LoVo (cell line): ENCODE measurements around the gene CRYGN.

Experiments
- DNase-seq: peaks from one replicate; pipeline ENCODE4 v3.0.0-alpha.2; 2016; ENCODE audit warnings: low spot score

Gene CRYGN

DNA sequence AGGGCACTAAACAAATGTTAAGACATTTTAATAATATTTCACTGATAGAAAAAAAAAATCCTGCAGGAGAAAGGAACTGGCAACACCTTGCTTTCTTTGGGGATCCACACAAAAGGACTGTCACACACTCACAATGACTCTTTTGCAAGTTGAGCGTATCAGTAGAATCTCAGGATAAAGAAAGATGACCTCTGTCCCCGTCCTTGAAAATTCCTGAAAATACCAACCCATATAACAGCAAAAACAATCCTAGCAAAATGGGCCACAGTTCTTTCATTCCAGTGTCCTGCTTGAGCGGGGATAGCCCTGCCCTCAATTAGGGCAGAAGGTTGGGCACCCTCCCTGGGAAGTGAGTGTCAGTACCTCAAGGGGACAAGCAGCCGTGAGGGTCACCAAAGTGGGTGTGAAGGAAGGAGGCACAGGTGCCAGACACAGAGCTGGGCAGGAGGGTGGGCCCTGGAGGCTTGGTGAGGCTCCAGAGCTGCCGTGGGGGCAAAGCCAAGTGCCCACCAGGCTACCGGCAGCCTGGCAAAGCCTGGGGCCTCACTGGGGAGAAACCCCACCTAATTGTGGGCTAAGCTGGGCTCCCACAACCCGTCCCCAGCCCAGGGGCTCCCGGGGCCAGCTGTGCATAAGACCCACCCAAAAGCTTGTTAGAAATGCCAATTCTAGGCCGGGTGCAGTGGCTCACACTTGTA, 32.9 kb downstream of the CRYGN start:
- DNase-seq: no peak

DNA sequence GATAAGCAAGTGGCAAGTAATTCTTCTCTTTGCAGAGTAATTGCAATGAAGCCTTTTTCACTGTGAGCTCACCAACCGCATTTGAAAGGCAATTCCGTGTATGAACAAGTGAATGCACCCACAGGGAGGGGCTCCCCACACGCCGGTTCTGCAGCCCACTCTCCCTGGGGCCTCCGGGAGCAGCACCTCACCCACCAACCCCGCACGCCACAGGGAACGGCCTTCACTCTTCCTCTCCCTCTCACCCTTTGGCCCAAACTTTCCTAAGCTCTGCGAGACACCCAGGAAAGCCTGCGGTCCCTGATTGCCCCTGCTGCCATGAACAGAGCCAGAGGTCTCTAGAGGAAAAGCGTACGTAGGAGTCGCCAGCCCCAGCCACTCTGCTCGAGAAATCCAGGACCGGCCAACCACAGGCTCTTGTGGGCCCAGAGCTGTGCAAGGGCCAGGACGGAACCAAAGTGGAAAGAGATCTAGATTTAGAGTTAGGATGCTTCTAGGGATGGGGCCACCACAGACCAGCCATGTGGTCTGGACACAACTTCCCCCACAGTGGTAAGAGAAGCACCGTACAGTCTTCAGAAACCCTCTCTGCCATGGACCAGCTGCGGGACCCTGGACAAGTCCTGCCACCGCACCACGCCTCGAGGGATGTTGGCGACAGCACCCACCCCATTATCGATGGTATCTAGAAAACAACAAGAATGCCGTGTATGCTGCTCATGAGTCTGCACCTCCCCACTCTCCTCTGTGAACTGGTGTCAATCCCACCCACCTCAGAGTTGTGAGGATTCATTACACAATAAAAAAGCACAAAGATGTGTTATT, 33.7 kb downstream of the CRYGN start:
- DNase-seq: no peak

DNA sequence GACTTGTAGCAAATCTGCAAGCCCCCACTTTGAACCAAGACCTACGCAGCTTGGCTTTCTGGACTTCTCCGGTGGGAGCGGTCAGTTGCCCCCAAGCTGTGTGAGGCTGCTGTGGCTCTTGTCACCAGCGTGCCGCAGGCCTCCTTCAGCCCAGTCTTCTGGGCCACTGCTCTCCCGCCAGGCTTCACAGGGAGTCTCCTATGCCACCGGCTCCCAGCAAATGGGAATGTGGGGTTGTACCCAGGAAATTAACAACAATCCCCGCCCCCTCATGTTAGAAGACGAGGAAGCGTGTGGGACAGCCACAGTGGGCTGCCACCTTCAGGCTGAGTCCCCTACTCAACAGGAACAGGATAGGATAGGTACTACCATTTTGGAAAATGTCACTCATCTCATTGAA, 34.4 kb downstream of the CRYGN start:
- no peak for DNase-seq

DNA sequence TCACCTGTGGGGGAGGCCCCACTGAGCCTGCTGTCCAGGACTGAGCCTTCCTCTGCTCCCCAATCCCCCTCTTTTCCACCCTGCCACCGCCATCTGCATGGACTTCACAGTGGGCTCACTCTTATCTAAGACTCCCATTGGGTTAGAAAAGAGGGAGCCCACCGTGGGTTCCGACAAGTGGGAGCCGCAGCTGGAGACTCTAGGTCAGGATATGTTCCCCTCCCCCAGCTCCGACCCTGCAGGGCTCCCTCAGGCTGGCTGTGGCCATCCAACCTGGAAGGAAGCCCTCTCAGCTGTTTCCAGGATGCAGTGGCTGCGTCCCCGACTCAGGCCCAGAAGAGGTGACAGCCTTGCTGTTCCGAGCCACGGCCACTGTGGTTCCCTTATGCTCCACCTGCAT, 34.9 kb downstream of the CRYGN start:
- no peak for DNase-seq

DNA sequence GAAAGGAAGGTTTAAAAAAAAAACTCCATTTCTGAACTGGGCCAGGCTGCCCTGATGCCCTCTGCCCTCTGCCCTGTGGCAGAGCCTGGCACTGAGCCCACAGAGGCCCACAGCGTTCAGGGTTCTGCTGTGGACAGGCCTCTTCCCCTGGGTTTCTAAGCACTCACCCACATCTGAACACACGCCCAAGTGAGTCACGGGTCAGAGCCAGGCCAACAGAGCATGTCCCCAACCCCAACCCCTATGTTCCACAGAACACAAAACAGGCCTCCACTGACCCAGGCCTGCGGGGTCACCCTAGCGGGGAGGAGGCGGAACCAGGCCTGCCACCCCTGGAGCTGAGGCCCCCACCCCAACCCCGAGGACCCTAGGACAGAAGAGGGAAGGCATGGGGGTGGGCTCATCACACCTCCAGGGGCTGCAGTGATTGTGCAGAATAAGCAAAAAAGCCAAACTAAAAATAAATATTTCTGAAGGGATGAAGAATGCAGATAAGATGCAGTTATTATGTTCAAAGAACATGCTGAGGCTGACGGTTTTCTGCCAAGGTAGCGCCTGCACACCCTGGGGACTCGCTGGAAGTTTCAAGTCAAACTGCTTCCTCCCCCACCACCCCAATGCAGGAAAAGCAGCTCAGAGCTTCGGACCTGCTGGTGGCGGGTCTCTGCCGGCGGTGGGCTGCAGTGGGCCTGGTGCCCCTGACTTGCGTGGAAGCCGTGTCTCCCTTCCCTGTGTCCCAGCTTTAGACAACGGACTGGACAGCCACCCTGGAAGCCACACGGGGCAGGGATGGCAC, 35.5 kb downstream of the CRYGN start:
- DNase-seq: peak; percentile 23

DNA sequence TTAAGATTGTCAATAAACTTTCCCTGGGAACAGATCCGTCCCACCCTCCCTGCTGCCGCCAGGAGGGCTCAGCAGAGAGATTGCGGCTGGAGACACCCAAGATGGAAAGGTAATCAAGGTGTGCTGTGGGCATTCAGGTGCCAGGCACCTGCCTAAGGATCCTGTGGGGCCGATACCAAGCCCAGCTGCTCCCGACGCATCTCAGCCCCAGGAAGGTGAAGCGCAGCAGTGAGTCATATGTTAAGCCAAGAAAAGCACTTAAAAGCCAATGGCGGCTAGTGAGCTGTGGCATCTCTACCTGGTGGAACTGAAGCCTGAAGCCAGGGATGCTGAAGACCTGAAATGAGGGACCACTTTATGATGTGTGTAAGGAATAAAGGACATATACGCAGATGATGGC, 36.2 kb downstream of the CRYGN start:
- DNase-seq: no peak

DNA sequence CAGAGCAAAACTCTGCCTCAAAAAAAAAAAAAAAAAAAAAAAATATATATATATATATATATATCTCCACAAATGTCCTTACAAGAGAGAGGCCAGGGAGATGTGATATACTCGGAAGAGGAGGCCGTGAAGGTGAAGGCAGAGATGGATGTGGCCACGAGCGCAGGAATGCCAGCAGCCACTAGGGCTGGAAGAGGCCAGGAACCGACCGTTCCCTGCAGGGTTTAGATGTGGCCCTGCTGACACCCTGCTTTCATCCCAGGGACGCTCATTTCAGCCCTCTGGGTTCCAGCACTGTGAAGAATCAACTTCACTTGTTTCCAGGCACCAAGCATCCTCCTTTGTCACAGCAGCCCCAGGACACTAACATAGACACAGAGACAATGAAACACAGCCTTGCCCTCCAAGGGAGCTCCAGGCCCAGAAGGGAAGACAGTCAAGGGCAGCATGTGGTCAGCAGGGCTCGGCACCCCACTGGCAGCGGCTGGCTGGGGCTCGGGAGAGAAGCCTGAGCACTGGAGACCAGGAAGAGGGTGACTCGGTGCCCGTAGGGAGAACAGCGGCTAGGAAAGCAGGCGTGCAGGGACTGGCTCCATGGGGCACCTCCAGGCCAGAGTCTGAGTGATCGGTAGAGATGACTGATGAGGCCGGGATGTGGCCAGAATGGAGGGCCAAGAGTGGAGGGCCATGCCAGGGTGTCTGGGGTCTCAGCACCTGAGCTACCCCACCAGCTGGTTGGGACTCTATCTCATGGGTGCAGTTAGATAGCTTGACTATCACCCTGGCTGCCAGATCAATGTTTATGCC, 37.7 kb downstream of the CRYGN start:
- DNase-seq: no peak

DNA sequence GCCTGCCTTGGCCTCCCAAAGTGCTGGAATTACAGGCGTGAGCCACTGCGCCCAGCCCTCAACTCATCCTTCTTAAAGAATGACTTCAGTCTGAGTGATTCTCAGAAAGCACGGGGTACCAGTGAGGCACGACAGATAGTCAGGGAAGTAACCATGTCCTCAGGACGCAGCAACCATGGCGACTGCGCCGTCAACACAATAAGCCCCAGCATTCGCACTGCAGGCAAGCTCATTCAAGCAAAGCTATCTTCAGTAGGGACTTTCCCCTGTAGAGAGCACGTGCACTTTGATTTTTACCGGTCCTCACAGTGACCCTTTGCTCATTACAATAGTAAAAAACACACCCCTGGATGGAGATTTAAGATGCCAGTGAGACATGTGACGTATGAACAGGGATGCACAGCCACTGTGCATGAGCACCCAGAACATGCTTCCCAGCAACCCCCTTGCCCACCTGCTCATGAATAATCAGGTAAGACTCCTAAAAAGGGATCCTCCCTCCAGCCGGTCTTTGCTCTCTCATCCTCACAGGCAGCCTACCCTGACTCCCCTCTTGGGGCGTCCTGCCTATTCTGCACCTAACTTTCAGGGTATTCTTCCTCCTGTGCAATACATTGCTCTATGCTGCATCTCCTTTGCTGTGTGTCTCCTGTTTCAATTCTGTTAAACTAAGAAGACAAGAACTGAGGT, 39.2 kb downstream of the CRYGN start:
- DNase-seq: no peak

DNA sequence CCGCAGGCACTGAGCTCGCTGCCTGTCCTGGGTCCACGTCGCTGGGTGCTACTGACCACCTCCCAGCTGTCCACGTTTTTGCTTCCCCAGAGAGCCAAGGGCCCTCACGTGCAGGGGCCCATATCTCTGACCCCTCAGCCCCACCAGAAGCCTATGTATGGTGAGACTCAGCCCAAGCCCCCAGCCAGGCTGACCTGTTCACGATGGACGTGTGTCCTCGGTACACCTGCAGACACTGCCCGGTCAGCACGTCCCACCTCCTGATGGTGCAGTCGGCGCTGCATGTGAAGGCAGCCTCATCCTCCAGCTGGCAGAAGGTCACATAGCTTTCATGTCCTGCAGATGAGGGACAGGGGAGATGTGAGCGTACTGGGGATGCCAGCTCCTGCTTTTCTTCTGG, 40.0 kb downstream of the CRYGN start:
- DNase-seq: no peak

DNA sequence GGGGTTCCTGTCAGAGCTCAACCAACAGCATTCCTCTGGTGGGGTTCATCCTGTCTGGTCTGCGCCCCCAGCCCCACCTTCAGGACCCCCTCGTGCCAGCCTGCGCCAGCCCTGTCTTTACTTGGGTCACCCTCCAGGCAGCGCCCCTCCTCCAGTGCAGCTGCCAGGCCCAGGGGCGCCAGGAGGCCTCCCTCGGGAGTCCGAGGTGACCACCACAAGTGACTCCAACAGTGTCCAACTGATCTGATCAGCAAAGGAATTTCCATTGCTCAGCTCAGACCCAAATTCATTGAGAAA, 40.7 kb downstream of the CRYGN start:
- no peak for DNase-seq

DNA sequence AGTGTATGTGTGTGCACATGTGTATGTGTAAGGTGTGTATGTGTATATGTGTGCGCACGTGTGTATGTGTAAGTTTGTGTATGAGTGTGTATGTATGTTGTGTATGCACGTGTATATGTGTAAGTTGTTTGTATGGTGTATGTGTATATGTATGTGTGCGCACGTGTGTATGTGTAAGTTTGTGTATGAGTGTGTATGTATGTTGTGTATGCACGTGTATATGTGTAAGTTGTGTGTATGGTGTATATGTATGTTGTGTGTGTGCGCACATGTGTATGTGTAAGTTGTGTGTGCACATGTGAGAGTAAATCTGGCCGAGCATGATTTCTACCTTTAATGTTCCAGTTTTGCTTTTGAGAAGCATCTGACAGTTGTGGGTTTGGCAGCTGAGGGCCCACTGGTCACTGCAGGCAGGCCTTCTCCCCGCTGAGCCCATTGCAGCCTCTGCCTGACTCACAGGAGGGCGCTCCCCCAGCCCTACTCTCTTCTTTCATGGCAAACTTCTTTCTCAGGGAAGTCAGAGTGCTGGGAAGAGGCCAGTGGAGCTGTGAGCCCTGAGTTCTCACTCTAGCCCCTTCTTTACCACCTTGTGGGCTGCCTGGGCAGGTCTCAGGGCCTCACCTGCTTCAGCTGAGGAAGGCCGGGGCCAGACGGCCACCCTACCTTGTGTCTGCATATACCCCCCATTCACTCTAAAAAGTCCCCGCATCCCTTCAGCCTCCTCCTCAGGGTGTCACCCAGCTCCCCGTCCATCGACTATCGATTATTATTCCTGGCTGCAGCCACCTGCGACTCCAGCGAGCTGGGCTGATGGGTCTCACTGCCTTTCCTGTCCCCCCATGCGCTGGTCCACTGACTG, 41.3 kb downstream of the CRYGN start:
- no peak for DNase-seq

DNA sequence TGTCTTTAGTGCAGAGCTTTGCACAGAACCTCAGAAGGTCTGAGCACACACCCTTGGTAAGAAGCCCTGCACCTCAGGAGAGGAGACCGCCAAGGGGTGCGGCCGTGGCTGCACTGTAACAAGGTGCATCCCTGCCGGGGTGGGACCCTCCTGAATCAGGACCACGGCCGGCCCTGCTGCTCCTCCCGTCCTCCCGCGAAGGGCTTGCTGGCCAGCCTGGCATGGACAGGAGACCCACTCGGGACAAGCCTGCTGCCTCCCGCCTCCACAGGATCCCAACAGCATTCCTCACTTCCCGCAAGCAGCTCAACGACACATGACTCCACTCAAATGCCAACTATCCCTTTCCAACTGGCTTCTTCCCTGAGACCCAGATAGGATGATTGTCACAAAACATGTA, 42.9 kb downstream of the CRYGN start:
- DNase-seq: no peak

DNA sequence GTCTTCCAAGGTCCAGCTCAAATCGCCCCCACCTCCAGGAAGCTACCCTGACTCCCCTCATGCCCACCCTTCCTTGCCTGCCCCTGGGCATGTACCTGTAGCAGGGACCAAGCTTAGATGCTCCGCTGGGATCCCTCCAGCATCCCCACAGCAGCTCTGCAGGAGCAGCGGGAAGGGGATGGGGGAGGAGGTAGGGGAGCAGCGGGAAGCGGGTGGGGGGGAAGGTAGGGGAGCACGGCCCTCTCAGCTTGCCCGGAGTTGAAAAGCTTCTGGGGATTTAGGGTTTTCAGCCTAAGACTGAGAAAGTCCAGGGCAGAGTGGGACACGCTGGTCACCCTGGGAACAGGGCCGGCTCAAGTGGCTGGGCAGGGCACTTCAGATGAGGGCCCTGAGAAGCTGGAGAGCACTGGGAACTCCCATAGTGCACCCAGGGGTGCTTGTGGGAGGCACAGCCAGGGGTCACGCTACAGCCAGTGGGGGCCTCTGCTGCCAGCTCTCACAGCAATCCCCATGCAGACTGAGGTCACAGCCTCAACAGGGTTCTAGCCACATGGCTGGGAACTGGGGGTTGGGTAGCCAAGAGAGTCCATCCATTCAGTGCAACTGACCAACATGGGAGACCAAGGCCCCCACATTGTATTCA, 43.5 kb downstream of the CRYGN start:
- no peak for DNase-seq

DNA sequence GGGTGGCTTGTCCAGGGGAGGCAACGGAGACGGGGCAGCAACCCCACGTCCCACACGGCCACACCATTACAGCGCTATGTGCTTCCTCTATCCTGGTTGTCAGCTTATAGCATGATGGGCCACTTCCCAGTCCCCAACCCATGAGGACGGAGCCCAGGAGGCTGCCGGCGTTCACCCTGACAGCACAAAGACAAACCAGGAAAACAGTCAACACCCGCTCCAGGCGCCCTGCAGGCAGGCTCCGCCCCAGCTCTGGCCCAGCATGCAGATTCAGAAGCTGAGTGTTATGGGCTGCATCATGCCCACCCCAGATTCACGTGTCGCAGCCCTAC, 44.9 kb downstream of the CRYGN start:
- no peak for DNase-seq

DNA sequence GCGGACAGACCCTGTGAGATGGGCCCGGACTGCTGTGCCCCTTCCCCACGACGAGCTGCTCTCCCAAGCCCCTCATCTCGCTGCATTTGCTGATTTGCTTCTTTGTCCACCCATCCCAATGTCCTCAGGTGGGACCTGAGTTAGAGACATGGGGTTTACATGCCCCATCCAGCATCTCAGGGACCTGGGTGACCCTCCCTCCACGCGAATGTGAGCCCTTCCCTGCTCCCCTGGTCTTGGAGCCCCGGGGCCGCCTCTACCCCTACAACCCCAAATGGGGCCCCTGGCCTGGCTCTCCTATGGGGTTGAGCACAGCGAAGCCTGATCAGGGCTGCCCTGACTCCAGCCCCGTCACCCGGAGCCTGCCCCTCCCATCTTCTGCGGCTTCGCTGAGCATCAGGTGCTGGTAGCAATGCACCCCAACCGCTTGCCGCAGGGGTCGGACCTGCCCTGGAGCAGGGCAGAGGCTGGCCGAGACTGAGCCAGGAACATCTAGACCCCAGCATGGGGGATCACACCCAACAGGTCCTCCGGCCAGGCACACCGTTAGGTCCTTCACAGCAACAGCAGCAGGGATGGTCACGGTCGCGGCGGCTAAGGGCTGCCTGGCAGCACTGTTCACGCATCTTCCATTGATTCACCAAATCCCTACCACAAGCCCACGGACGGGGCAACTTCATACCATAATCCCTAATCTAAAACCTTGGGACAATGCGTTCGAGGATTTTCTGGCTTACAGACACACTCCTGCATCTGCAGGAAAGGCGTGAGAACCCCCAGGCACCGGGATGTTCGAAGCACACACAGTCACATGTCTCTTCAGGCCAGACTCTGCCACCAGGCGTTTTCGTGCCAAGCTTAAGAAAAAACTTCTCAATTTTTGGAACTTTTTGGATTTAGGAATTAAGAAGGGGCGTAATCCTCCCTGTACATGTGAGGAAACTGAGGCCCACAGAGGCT, 45.6 kb downstream of the CRYGN start:
- no peak for DNase-seq

DNA sequence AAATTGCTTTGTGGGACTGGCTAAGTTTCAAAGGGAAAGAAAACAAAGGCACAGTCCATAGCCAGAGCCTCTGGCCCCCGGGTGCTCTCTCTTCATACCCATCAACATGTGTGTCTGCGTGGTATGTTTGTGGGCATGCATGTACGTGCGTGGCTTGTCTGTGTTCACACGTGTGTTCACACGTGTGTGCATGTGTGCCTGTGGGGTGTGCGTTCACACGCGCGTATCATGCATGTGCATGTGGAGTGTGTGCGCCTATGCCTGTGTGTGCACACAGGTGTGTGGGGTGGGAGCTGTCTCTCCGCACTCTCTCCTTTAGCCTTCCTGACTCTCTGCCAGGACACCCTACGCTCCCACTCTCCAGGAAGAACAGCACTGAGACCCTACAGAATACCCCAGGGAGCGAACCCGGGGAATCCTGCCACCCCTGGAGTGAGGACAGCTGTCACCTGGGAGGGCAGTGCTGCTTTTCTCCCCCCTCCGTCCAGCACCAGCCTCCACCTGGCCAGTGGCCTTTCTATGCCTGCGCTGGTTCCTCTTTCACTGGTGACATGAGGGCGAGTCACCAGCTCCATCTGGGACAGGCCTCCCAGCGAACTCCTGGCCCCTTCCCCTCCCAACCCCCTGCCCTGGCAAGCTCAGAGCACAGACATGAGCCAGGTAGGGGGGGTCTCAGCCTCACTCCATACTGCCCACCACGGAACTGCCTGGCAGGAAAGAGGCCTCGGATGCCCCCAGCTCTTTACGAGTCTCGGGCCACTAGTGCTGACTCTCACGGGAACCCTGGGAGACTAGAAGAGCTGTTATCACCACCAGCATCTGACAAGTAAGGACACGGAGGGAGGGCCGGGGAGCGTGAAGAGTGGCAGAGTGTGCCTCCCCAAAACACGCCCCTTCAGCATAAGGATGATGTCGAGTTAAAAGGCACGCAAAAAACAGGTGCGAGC, 46.6 kb downstream of the CRYGN start:
- DNase-seq: no peak

DNA sequence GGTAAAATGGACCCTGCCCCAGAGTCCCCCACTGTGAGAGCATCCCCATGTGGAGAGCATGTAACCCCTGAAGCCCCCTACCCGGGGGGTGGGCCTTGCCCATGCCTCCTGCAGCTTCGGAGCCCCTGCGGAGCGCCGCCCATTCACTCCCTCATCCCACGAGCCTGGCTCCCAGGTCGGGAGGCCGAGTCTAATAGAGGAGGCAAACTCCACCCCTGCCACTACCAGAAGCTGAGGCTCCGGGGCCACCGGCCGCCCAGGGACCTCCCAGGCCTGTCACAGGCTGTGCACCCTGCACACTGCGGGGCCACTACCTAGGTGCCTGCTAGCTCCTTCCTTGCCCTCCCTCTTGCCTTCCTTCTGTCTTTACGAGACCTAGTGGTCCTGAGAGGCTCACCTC, 47.5 kb downstream of the CRYGN start:
- no peak for DNase-seq

DNA sequence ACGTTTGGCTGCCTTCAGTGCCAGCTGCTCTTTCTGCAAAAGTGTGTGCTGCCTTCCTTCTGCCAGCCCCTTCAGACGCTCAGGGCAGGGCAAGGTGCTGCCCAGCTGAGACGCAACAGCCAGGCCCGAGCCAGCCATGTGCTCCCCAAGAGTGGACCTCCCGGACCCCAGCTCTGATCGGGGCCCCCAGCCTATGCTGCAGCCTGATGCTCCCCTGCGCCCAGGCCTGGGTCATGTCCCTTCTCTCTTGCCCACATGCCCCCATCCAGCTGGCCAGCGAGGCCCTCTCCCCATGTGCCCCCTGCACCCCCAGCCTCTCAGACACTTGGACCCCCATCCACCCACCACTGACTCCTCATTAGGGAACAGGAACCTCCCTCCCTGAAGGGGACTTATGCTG, 47.9 kb downstream of the CRYGN start:
- DNase-seq: no peak
